ENCODE data around the gene FSHR. TPM values are rescaled to one million over a fixed set of nuclear protein-coding genes. Genes with fewer than 3 reads are reported as not detected.

The FSHR gene
- total and polyA plus RNA-seq, 12 donors, result 0.06 to 0.42 TPM; not detected in 10

- H3K27me3 ChIP-seq, result no peaks in the 10 kb centered on the region
- intact Hi-C loops (cut with DNase I), result no loop called here
- TF ChIP-seq CTCF (IDR thresholded peaks at IDR 0.05) (no peak), POLR2A (IDR thresholded peaks at IDR 0.05) (no peak)
- 42 to 58% (median 49%) methylated on average over 1 of the region's 1 CpG for WGBS, 4 donors
- H3K4me3 ChIP-seq, result no peak overlapping the region
- no peaks in the 10 kb centered on the region for H3K9me3 ChIP-seq (replicated peaks in 1 of 3)
- no peak for DNase-seq
- no peaks in the 10 kb centered on the region for H3K4me1 ChIP-seq (replicated peaks in 1 of 2)
- H3K27ac ChIP-seq, result no peak overlapping the region
- no peaks in the 10 kb centered on the region for H3K36me3 ChIP-seq (replicated peaks in 1 of 2)
These were observed 84.5 kb downstream of the FSHR start for GRCh38 chr2:49069829-49070228.

GRCh38 chr2:49068613-49069012, 85.7 kb downstream of the FSHR start:
- no peaks in the 10 kb centered on the region for H3K36me3 ChIP-seq (replicated peaks in 1 of 2)
- no peaks in the 10 kb centered on the region for H3K27me3 ChIP-seq
- no peaks in the 10 kb centered on the region for H3K4me1 ChIP-seq (replicated peaks in 1 of 2)
- no peak for DNase-seq
- no peak overlapping the region for H3K27ac ChIP-seq
- intact Hi-C loops (cut with DNase I), result no loop called here
- TF ChIP-seq CTCF (IDR thresholded peaks at IDR 0.05) (no peak), POLR2A (IDR thresholded peaks at IDR 0.05) (no peak)
- no peak overlapping the region for H3K4me3 ChIP-seq
- no peaks in the 10 kb centered on the region for H3K9me3 ChIP-seq (replicated peaks in 1 of 3)

- H3K36me3 ChIP-seq (replicated peaks in 1 of 2), result no peaks in the 10 kb centered on the region
- H3K9me3 ChIP-seq (replicated peaks in 1 of 3), result no peaks in the 10 kb centered on the region
- no peak overlapping the region for H3K27ac ChIP-seq
- WGBS, 4 donors, result 49 to 58% (median 54%) methylated on average over 2 of the region's 2 CpGs
- no peaks in the 10 kb centered on the region for H3K4me1 ChIP-seq (replicated peaks in 1 of 2)
- H3K4me3 ChIP-seq, result no peak overlapping the region
- H3K27me3 ChIP-seq, result no peaks in the 10 kb centered on the region
- TF ChIP-seq CTCF (IDR thresholded peaks at IDR 0.05) (no peak), POLR2A (IDR thresholded peaks at IDR 0.05) (no peak)
- no peak for DNase-seq
- intact Hi-C loops (cut with DNase I), result no loop called here
These were observed 86.3 kb downstream of the FSHR start for GRCh38 chr2:49067971-49068370.

- Histone ChIP-seq H3K36me3 (replicated peaks in 1 of 2) (no peaks in the 10 kb centered on the region), H3K27me3 (no peaks in the 10 kb centered on the region), H3K4me3 (no peak overlapping the region), H3K9me3 (replicated peaks in 1 of 3) (peaks cover 0 to 7% (median 0%) of the 10 kb centered on the region in 3 donors), H3K27ac (no peak overlapping the region), H3K4me1 (replicated peaks in 1 of 2) (no peaks in the 10 kb centered on the region)
- DNase-seq, result no peak
- intact Hi-C loops (cut with DNase I), result no loop called here
- TF ChIP-seq POLR2A (IDR thresholded peaks at IDR 0.05) (no peak), CTCF (IDR thresholded peaks at IDR 0.05) (no peak)
- WGBS, 4 donors, result 31 to 81% (median 44%) methylated on average over 2 of the region's 2 CpGs
These were observed 101.2 kb downstream of the FSHR start for GRCh38 chr2:49053156-49053555.

Data from adrenal gland (tissue), 12 donors.